Measurements from ENCODE around the gene RGS4. TPM values are rescaled to one million over a fixed set of nuclear protein-coding genes. Genes with fewer than 3 reads are reported as not detected.

Gene RGS4
- total RNA-seq, 1 experiment from 2014 or later, result not detected

DNA sequence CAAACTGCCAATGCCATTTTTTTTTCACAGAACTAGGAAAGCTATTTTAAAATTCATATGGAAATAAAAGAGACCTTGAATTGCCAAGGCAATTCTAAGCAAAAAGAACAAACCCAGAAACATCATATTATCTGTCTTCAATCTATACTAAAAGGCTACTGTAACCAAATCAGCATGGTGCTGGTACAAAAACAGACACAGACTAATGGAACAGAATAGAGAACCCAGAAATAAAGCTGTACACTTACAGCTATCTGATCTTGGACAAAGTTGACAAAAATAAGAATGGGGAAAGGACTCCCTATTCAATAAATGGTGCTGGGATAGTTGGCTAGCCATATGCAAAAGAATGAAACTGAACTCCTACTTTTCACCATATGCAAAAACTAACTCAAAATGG, 50.5 kb downstream of the RGS4 start:
- no peaks in the 10 kb centered on the region for H4K20me1 ChIP-seq (ENCODE audit: control insufficient read depth, insufficient read depth, insufficient read length)
- no peaks in the 10 kb centered on the region for H3K79me2 ChIP-seq (ENCODE audit: insufficient read depth, low read length)
- no peak overlapping the region for H2BK12ac ChIP-seq (ENCODE audit: insufficient read length, low read depth, low read length)
- no peak overlapping the region for H3K18ac ChIP-seq (ENCODE audit: insufficient read length, low read depth, low read length)
- H3T11ph ChIP-seq (ENCODE audit: low read length), result no peak overlapping the region
- Mint-ChIP-seq H3K4me3 (no peak overlapping the region), H3K4me1 (no peaks in the 10 kb centered on the region), H3K36me3 (ENCODE audit: insufficient read depth in 1 of 3, low read depth in 3 of 3) (no peaks in the 10 kb centered on the region), H3K27ac (no peak overlapping the region), H3K27me3 (ENCODE audit: low read depth) (no peaks in the 10 kb centered on the region), H3K9me3 (no peaks in the 10 kb centered on the region)
- H3K27ac ChIP-seq (ENCODE audit: insufficient read length, low read depth, low read length), result no peak overlapping the region
- H2AFZ ChIP-seq (ENCODE audit: low read length), result no peak overlapping the region
- no peak overlapping the region for H3K4me2 ChIP-seq (ENCODE audit: insufficient read depth, insufficient read length, low read length)
- TF ChIP-seq, protein P1, sequence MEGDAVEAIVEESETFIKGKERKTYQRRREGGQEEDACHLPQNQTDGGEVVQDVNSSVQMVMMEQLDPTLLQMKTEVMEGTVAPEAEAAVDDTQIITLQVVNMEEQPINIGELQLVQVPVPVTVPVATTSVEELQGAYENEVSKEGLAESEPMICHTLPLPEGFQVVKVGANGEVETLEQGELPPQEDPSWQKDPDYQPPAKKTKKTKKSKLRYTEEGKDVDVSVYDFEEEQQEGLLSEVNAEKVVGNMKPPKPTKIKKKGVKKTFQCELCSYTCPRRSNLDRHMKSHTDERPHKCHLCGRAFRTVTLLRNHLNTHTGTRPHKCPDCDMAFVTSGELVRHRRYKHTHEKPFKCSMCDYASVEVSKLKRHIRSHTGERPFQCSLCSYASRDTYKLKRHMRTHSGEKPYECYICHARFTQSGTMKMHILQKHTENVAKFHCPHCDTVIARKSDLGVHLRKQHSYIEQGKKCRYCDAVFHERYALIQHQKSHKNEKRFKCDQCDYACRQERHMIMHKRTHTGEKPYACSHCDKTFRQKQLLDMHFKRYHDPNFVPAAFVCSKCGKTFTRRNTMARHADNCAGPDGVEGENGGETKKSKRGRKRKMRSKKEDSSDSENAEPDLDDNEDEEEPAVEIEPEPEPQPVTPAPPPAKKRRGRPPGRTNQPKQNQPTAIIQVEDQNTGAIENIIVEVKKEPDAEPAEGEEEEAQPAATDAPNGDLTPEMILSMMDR (conservative IDR thresholded peaks at IDR 0.05), result no peak
- no peak overlapping the region for H3K9ac ChIP-seq (ENCODE audit: extremely low read depth, insufficient read length, low read length)
- H4K5ac ChIP-seq (ENCODE audit: insufficient read length, low read depth, low read length), result no peak overlapping the region
- no peak overlapping the region for H3K14ac ChIP-seq (ENCODE audit: insufficient read depth, low read length)
- no peak overlapping the region for H3K4ac ChIP-seq (ENCODE audit: low read depth, low read length)
- no peak overlapping the region for H3K23ac ChIP-seq (ENCODE audit: insufficient read length, low read depth, low read length)
- H2BK5ac ChIP-seq (ENCODE audit: insufficient read length, low read length), result no peak overlapping the region
- H2BK120ac ChIP-seq (ENCODE audit: low read depth, low read length, poor library complexity, severe bottlenecking), result no peak overlapping the region
- no peaks in the 10 kb centered on the region for H3K27me3 ChIP-seq (ENCODE audit: insufficient read depth, low read length)
- DNase-seq, result no peak
- no peak overlapping the region for H2AK5ac ChIP-seq (ENCODE audit: insufficient read length, low read length)
- no peaks in the 10 kb centered on the region for H3K4me1 ChIP-seq (ENCODE audit: insufficient read depth, low read length)
- no peak overlapping the region for H3K56ac ChIP-seq (ENCODE audit: insufficient read length, low read depth, low read length)
- H4K8ac ChIP-seq (replicated peaks; ENCODE audit: insufficient read length, low read depth, low read length), result no peak overlapping the region
- H3K9me3 ChIP-seq (ENCODE audit: control insufficient read depth, low read depth, low read length), result no peaks in the 10 kb centered on the region
- H2BK15ac ChIP-seq (ENCODE audit: low read depth, low read length), result no peak overlapping the region
- H3K23me2 ChIP-seq (ENCODE audit: insufficient read length, low read depth, low read length, poor library complexity, severe bottlenecking), result no peaks in the 10 kb centered on the region
- no peaks in the 10 kb centered on the region for H3K79me1 ChIP-seq (ENCODE audit: insufficient read depth, low read depth, low read length, poor library complexity, severe bottlenecking)
- H4K91ac ChIP-seq (ENCODE audit: insufficient read length, low read depth, low read length), result no peak overlapping the region
- H2BK20ac ChIP-seq (ENCODE audit: low read depth, low read length, poor library complexity, severe bottlenecking), result no peak overlapping the region
